GM12801 (cell line): ENCODE data around the gene KCTD2.

Experiments
- CTCF ChIP-seq: IDR thresholded peaks from one replicate; pipeline ENCODE4 v1.5.1; 2011; ENCODE audit warnings: control low read depth; ENCODE audit not compliant: insufficient read length; ENCODE audit errors: extremely low read depth

The KCTD2 gene

GRCh38 chr17:75114552-75115314 is 67.7 kb downstream of the KCTD2 start:
- TF ChIP-seq CTCF = no peak
